Common myeloid progenitor, CD34-positive (primary cell): ENCODE results near the gene MACROD2.

Experiments used
- CTCF ChIA-PET: fragments of 350-600 bp; sonication (Branson Sonifier 250); formaldehyde crosslinking; loops from one replicate; lab custom pipeline; 2021; ENCODE audit warnings: antibody characterized with exemption; lab: Charles Lee
- POLR2A ChIA-PET: fragments of 350-600 bp; sonication (Branson Sonifier 250); formaldehyde crosslinking; loops from one replicate; lab custom pipeline; 2021; ENCODE audit warnings: antibody characterized with exemption; lab: Charles Lee
- DNase-seq, 3 donors: peaks; one replicate each; pipeline versions ENCODE4 v3.0.0 to v3.0.0-alpha.2; 2013
- H3K27ac ChIP-seq, 2 experiments: 1 replicate in 1 of 2; 2 replicates in 1 of 2; pipeline ENCODE4 v1.7.0; 2013; ENCODE audit warnings: inconsistent platforms in 2 of 2, low read length in 2 of 2, mild to moderate bottlenecking in 2 of 2, low read depth in 1 of 2, moderate library complexity in 1 of 2; ENCODE audit not compliant: severe bottlenecking in 2 of 2, insufficient read depth in 1 of 2, poor library complexity in 1 of 2
- H3K27me3 ChIP-seq, 5 experiments: replicated peaks in 2 of 5; 1 replicate in 3 of 5; 2 replicates in 2 of 5; pipeline versions ENCODE4 v1.6.1 to v1.7.0; 2013; ENCODE audit warnings: low read length in 4 of 5, mild to moderate bottlenecking in 2 of 5, moderate library complexity in 2 of 5, inconsistent platforms in 1 of 5; ENCODE audit not compliant: insufficient read depth in 5 of 5, control insufficient read depth in 4 of 5
- H3K36me3 ChIP-seq, 4 experiments: 1 replicate in 2 of 4; 2 replicates in 2 of 4; pipeline versions ENCODE4 v1.6.1 to v1.7.0; 2013; ENCODE audit warnings: low read length in 3 of 4, control low read depth in 1 of 4, mild to moderate bottlenecking in 1 of 4; ENCODE audit not compliant: control insufficient read depth in 4 of 4, insufficient read depth in 4 of 4
- H3K4me1 ChIP-seq, 4 experiments: 1 replicate in 3 of 4; 2 replicates in 1 of 4; pipeline versions ENCODE4 v1.6.1 to v1.7.1; 2013; ENCODE audit warnings: low read length in 3 of 4, mild to moderate bottlenecking in 3 of 4, control low read depth in 1 of 4, inconsistent platforms in 1 of 4, moderate library complexity in 1 of 4; ENCODE audit not compliant: control insufficient read depth in 4 of 4, insufficient read depth in 4 of 4; ENCODE audit errors: control extremely low read depth in 1 of 4
- H3K4me3 ChIP-seq, 7 experiments: 1 replicate in 4 of 7; 2 replicates in 3 of 7; pipeline versions ENCODE4 v1.5.1 to v1.7.0; 2013; ENCODE audit warnings: mild to moderate bottlenecking in 7 of 7, low read length in 6 of 7, moderate library complexity in 6 of 7, inconsistent platforms in 2 of 7, low read depth in 2 of 7, control low read depth in 1 of 7; ENCODE audit not compliant: insufficient read depth in 4 of 7, control insufficient read depth in 1 of 7; ENCODE audit errors: extremely low read depth in 1 of 7
- H3K9me3 ChIP-seq, 5 experiments: 1 replicate in 4 of 5; 2 replicates in 1 of 5; pipeline versions ENCODE4 v1.6.1 to v1.7.1; 2013; ENCODE audit warnings: low read length in 4 of 5, mild to moderate bottlenecking in 2 of 5, inconsistent platforms in 1 of 5, low read depth in 1 of 5, moderate library complexity in 1 of 5; ENCODE audit not compliant: control insufficient read depth in 4 of 5, insufficient read depth in 2 of 5; ENCODE audit errors: control extremely low read depth in 1 of 5
- WGBS: methylation state at CpG from one replicate; pipeline ENCODE4 v1.1.5; 2013; ENCODE audit not compliant: insufficient coverage; 5-methylcytosine and 5-hydroxymethylcytosine counted together

MACROD2 gene

DNA sequence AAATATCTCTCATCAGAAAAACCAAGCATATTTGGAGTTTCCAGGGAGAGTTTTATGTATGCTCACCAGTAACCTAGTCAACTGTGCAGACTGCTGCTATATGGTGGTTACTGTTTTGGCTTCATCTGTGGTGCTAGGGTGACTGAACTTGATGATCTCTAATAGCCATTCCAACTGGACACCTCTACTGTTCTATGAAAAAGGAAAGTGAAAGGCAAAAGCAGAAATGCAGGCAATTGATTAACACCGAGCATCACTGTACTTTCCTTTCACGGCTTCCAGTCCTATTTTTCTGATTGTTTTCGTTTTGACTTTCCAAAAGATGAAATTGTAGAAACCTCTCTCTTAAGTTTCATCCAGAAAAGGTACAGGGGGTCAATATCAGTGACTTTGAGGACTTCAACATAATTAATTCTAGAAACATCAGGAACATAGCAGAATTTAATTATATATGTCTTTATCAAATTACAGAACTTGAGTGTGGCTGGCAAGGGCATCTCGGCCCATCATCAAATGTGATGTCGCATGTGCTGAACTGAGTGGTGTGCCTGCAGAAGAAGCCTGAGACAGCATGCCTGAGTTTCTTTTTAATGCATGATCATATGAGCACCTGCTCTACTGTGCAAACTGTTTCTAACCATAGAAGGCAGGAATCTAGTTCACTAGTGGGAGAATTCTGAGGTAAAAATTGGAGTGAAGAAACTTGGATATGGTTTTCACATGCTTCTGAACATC is 806.4 kb downstream of the MACROD2 start:
- no peak for DNase-seq
- CTCF ChIA-PET = no interaction called here
- Histone ChIP-seq H3K36me3 (no peaks in the 10 kb centered on the region), H3K9me3 (no peaks in the 10 kb centered on the region), H3K4me3 (no peak overlapping the region), H3K4me1 (no peaks in the 10 kb centered on the region), H3K27ac (no peak overlapping the region), H3K27me3 (no peaks in the 10 kb centered on the region)
- POLR2A ChIA-PET = no interaction called here
- WGBS = 98% methylated on average over 5 of the region's 5 CpGs

GRCh38 chr20:14807224-14807623 is 811.9 kb downstream of the MACROD2 start:
- no peaks in the 10 kb centered on the region for H3K4me1 ChIP-seq
- no peak overlapping the region for H3K27ac ChIP-seq
- no peak overlapping the region for H3K4me3 ChIP-seq
- CTCF ChIA-PET = no interaction called here
- WGBS = 100% methylated on average over 1 of the region's 2 CpGs
- H3K9me3 ChIP-seq = peaks cover 0 to 2% (median 0%) of the 10 kb centered on the region in 5 experiments
- no peaks in the 10 kb centered on the region for H3K27me3 ChIP-seq
- no peak for DNase-seq
- H3K36me3 ChIP-seq = no peaks in the 10 kb centered on the region
- POLR2A ChIA-PET = no interaction called here

- no peaks in the 10 kb centered on the region for H3K9me3 ChIP-seq
- no peaks in the 10 kb centered on the region for H3K4me1 ChIP-seq
- no peak for DNase-seq
- H3K4me3 ChIP-seq = no peak overlapping the region
- ChIA-PET CTCF (no interaction called here), POLR2A (no interaction called here)
- WGBS = no CpG with 5 or more reads among the region's 2 CpGs
- H3K27me3 ChIP-seq = no peaks in the 10 kb centered on the region
- no peaks in the 10 kb centered on the region for H3K36me3 ChIP-seq
- no peak overlapping the region for H3K27ac ChIP-seq
These were observed 820.0 kb downstream of the MACROD2 start for GRCh38 chr20:14815340-14815739.

DNA sequence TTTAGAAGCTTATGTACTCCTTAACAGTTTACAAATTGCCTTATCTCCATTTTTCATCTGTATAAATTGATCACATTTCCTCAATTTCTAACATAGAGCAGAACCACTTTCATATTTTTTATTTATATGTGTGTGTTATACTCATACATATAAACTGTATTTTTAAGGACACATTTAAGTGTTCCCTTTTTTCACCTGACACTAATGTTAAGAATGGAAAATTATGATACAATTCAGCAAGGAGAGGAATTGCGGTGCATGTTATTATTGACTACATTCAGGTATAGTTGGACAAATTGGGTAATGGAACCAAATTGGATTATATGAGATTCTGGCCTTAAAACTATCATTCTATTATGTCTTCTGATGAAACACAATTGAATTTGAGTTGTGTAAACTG is 821.2 kb downstream of the MACROD2 start:
- no peaks in the 10 kb centered on the region for H3K27me3 ChIP-seq
- H3K4me3 ChIP-seq = no peak overlapping the region
- H3K9me3 ChIP-seq = no peaks in the 10 kb centered on the region
- H3K4me1 ChIP-seq = no peaks in the 10 kb centered on the region
- no peak overlapping the region for H3K27ac ChIP-seq
- no CpG with 5 or more reads among the region's 1 CpG for WGBS
- no peak for DNase-seq
- ChIA-PET CTCF (no interaction called here), POLR2A (interaction anchor here (0.6 kb wide), 1 partner anchor 26 kb away, joined by 3 read pairs; no protein-coding TSS in a partner anchor)
- no peaks in the 10 kb centered on the region for H3K36me3 ChIP-seq

DNA sequence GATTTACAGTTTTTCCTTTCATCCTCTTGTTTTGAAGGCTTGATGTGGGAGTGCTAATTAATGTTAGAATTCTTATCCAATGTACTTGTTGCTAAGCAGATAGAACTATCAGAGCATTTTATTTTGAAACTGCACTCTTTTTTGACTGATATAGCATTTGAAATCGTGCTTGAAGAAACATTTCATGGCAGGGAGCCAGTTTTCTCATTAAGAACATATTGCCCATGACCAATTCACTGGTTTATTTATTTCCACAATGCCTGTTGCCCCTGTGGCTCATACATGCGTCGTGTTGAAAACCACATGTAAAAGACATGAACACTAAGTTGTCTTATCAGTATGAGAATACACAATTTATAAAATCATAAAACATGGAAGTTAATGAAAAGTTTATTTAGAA is 821.8 kb downstream of the MACROD2 start:
- WGBS = 100% methylated on average over 1 of the region's 3 CpGs
- POLR2A ChIA-PET = interaction anchor here (0.6 kb wide), 1 partner anchor 26 kb away, joined by 3 read pairs; no protein-coding TSS in a partner anchor
- Histone ChIP-seq H3K4me3 (no peak overlapping the region), H3K27me3 (no peaks in the 10 kb centered on the region), H3K36me3 (no peaks in the 10 kb centered on the region), H3K27ac (no peak overlapping the region), H3K9me3 (no peaks in the 10 kb centered on the region), H3K4me1 (no peaks in the 10 kb centered on the region)
- no peak for DNase-seq
- CTCF ChIA-PET = no interaction called here

GRCh38 chr20:14820771-14821170 is 825.5 kb downstream of the MACROD2 start:
- Histone ChIP-seq H3K4me3 (no peak overlapping the region), H3K36me3 (no peaks in the 10 kb centered on the region), H3K27me3 (no peaks in the 10 kb centered on the region), H3K27ac (no peak overlapping the region), H3K4me1 (no peaks in the 10 kb centered on the region), H3K9me3 (no peaks in the 10 kb centered on the region)
- CTCF ChIA-PET = no interaction called here
- POLR2A ChIA-PET = no interaction called here
- WGBS = 94% methylated on average over 9 of the region's 9 CpGs
- no peak for DNase-seq

DNA sequence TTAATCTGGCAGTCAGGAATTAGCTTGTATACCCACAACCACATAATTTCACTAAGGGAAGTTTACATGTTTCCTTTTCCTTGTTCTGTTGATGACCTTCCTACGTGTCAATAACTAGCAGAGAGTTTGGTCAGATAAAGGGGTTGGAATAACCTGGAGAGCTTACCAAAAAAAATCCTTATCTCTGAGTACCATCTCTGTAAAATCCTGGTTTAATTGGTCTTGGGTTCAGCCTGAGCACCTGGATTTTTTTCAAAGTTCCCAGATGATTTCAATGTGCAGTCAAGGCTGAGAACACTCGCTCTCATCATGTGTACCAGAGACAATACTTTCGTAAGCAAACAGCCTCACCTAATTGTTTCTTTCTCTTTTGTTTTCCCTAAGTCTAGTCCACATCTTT is 825.9 kb downstream of the MACROD2 start:
- no peak overlapping the region for H3K27ac ChIP-seq
- no peaks in the 10 kb centered on the region for H3K9me3 ChIP-seq
- 100% methylated on average over 1 of the region's 3 CpGs for WGBS
- ChIA-PET POLR2A (no interaction called here), CTCF (no interaction called here)
- DNase-seq = no peak
- no peaks in the 10 kb centered on the region for H3K4me1 ChIP-seq
- no peaks in the 10 kb centered on the region for H3K27me3 ChIP-seq
- no peaks in the 10 kb centered on the region for H3K36me3 ChIP-seq
- H3K4me3 ChIP-seq = no peak overlapping the region
